22Rv1 (cell line): ENCODE measurements around the gene TSPOAP1.

Experiments used
- CTCF ChIP-seq: fragments of 450-650 bp; IDR thresholded peaks from 2 replicates; pipeline ENCODE4 v1.5.1; 2017; ENCODE audit warnings: mild to moderate bottlenecking
- ZFX ChIP-seq: fragments of 450-650 bp; IDR thresholded peaks from 2 replicates; pipeline ENCODE4 v1.6.1; 2017; ENCODE audit warnings: antibody characterized with exemption, borderline replicate concordance

DNA sequence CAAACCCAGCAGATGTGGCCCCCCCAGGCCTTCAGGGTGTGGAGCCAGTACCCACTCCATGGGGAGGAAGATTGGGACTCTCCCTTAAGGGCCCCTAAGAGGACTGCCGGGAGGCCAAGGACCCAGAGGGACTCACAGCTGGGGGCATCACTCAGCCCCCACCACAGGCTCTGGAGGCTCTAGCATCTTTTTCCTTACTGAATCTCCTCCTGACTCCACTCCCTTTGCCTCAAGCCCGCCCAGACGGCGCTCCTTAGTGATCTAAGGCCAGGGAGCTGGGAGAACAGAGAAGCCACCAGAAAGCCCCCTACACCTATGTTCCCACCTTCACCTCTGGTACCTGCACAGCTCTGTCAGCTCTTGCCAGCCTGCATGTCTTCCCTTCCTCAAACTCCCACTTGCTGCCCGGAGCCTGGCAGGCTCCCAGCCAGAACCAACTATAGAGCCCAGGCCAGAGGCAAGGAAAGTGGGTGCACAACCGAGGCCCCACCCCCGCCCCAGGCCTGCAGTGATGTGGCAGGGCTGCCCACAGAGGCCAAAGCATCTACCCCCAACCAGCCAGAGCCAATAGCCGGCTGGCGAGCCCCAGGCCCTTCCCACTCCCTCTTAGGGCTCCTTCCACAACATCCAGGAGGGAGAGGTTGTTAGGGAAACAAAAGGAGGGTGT lies 25.5 kb downstream of the TSPOAP1 start:
- no peak for TF ChIP-seq CTCF
- no peak for TF ChIP-seq ZFX
